ENCODE measurements around the gene COL5A2. TPM values are rescaled to one million over a fixed set of nuclear protein-coding genes. Genes with fewer than 3 reads are reported as not detected.
A peak's percentile ranks its signal among the peaks of the same experiment; 100 is the strongest.

The COL5A2 gene
- total and polyA plus RNA-seq, 8 donors = 1.9 to 43.3 (median 3.3) TPM

GRCh38 chr2:189013671-189014448 is 165.7 kb downstream of the COL5A2 start:
- whole genome bisulfite sequencing, 2 donors = 80 to 83% methylated on average over 2 of the region's 2 CpGs
- no peak for TF ChIP-seq CTCF (IDR thresholded peaks at IDR 0.05)
- peak overlapping the region in 1 of 4 donors; percentile 43 for H3K27ac ChIP-seq

GRCh38 chr2:189013031-189013430 is 166.5 kb downstream of the COL5A2 start:
- H3K36me3 ChIP-seq = no peaks in the 10 kb centered on the region
- 91 to 95% methylated on average over 3 of the region's 3 CpGs for WGBS, 2 donors
- FAIRE-seq (no peak), ATAC-seq (no peak), DNase-seq (no peak)
- H3K4me3 ChIP-seq = no peak overlapping the region
- H3K27ac ChIP-seq = no peak overlapping the region
- intact Hi-C loops (cut with DNase I) = no loop called here
- no peaks in the 10 kb centered on the region for H3K27me3 ChIP-seq
- H3K9me3 ChIP-seq = no peaks in the 10 kb centered on the region
- peaks cover 6 to 12% (median 6%) of the 10 kb centered on the region in 3 donors for H3K4me1 ChIP-seq
- TF ChIP-seq CTCF (IDR thresholded peaks at IDR 0.05) = no peak

More at GRCh38 chr2:189013671-189014448, 165.7 kb downstream of the COL5A2 start:
- no peak for FAIRE-seq
- no peak for DNase-seq
- intact Hi-C loops (cut with DNase I) = no loop called here
- Histone ChIP-seq H3K4me1 (peaks cover 6 to 12% (median 6%) of the 10 kb centered on the region in 3 donors), H3K9me3 (no peaks in the 10 kb centered on the region), H3K4me3 (no peak overlapping the region), H3K27me3 (no peaks in the 10 kb centered on the region), H3K36me3 (no peaks in the 10 kb centered on the region)
- ATAC-seq = peak in 1 of 4 donors; percentile 5

GRCh38 chr2:189012351-189012750 is 167.2 kb downstream of the COL5A2 start:
- Histone ChIP-seq H3K4me3 (no peak overlapping the region), H3K4me1 (peaks cover 6 to 12% (median 6%) of the 10 kb centered on the region in 3 donors), H3K36me3 (no peaks in the 10 kb centered on the region), H3K9me3 (no peaks in the 10 kb centered on the region), H3K27ac (no peak overlapping the region), H3K27me3 (no peaks in the 10 kb centered on the region)
- intact Hi-C loops (cut with DNase I) = no loop called here
- TF ChIP-seq CTCF (IDR thresholded peaks at IDR 0.05) = no peak
- 81 to 87% methylated on average over 1 of the region's 1 CpG for WGBS, 2 donors
- DNase-seq (no peak), FAIRE-seq (no peak), ATAC-seq (no peak)

- WGBS, 2 donors = 56 to 72% methylated on average over 6 of the region's 6 CpGs
- ATAC-seq = no peak
- Histone ChIP-seq H3K27me3 (no peaks in the 10 kb centered on the region), H3K4me3 (no peak overlapping the region), H3K4me1 (peaks cover 6 to 12% (median 6%) of the 10 kb centered on the region in 3 donors), H3K9me3 (no peaks in the 10 kb centered on the region), H3K27ac (no peak overlapping the region), H3K36me3 (no peaks in the 10 kb centered on the region)
- no peak for TF ChIP-seq CTCF (IDR thresholded peaks at IDR 0.05)
- intact Hi-C loops (cut with DNase I) = no loop called here
- DNase-seq = no peak
- no peak for FAIRE-seq
Observed at GRCh38 chr2:189010536-189010935, 169.0 kb downstream of the COL5A2 start.

Measured in pancreas (tissue), 10 donors.